HepG2 (cell line): ENCODE measurements around the gene RABGAP1L. TPM values are rescaled to one million over a fixed set of nuclear protein-coding genes. Genes with fewer than 3 reads are reported as not detected.

ENCODE experiments used
- ARNT2 ChIP-seq: sonication (generic); formaldehyde crosslinking; IDR thresholded peaks from 2 replicates; pipeline ENCODE4 v1.8.0; 2022; ENCODE audit warnings: mild to moderate bottlenecking, low read depth, missing genetic modification reagents, moderate library complexity
- CC2D1A ChIP-seq: sonication (generic); formaldehyde crosslinking; IDR thresholded peaks from 2 replicates; pipeline ENCODE4 v1.8.1; 2023; ENCODE audit warnings: mild to moderate bottlenecking, missing genetic modification reagents
- DMAP1 ChIP-seq: IDR thresholded peaks from 2 replicates; pipeline ENCODE4 v1.6.1; 2016
- KMT2B ChIP-seq: IDR thresholded peaks from 2 replicates; pipeline ENCODE4 v1.6.1; 2016; ENCODE audit warnings: missing genetic modification reagents, missing compliant biosample characterization
- MTF2 ChIP-seq: sonication (generic); formaldehyde crosslinking; IDR thresholded peaks from 2 replicates; pipeline ENCODE4 v1.5.0; 2020; ENCODE audit warnings: missing genetic modification reagents, borderline replicate concordance
- NCOR1 ChIP-seq: fragments of 200-600 bp; sonication (generic); IDR thresholded peaks from 2 replicates; pipeline ENCODE4 v1.7.0; 2017; ENCODE audit warnings: antibody characterized with exemption, low read length, borderline replicate concordance
- NR2F2 ChIP-seq: IDR thresholded peaks from 2 replicates; pipeline ENCODE4 v1.6.1; 2012; ENCODE audit warnings: low read depth, inconsistent platforms, borderline replicate concordance
- PTBP1 ChIP-seq: fragments of 200-400 bp; formaldehyde crosslinking; IDR thresholded peaks from 2 replicates; pipeline ENCODE4 v1.6.1; 2018; ENCODE audit warnings: low read length, low read depth; ENCODE audit not compliant: poor library complexity, severe bottlenecking
- RFX3 ChIP-seq: IDR thresholded peaks from 2 replicates; pipeline ENCODE4 v1.6.1; 2016; ENCODE audit warnings: missing biosample characterization, missing genetic modification reagents
- SIN3A ChIP-seq: IDR thresholded peaks from 2 replicates; pipeline ENCODE4 v1.6.1; 2011; ENCODE audit warnings: low read depth, mild to moderate bottlenecking, control low read depth, low read length, borderline replicate concordance
- SMAD3 ChIP-seq: sonication (generic); formaldehyde crosslinking; IDR thresholded peaks from 2 replicates; pipeline ENCODE4 v1.4.0; 2020; ENCODE audit warnings: missing genetic modification reagents
- THYN1 ChIP-seq: sonication (generic); formaldehyde crosslinking; IDR thresholded peaks from 2 replicates; pipeline ENCODE4 v1.8.1; 2023; ENCODE audit warnings: low read depth, mild to moderate bottlenecking, moderate library complexity, missing genetic modification reagents, borderline replicate concordance
- ZFP36L2 ChIP-seq: sonication (generic); formaldehyde crosslinking; IDR thresholded peaks from 2 replicates; pipeline ENCODE4 v1.4.0; 2020; ENCODE audit warnings: missing genetic modification reagents
- ZNF124 ChIP-seq: sonication (generic); formaldehyde crosslinking; IDR thresholded peaks from 2 replicates; pipeline ENCODE4 v1.4.0; 2020; ENCODE audit warnings: missing genetic modification reagents
- ZNF235 ChIP-seq: sonication (generic); formaldehyde crosslinking; IDR thresholded peaks from 2 replicates; pipeline ENCODE4 v1.8.1; 2023; ENCODE audit warnings: mild to moderate bottlenecking, missing genetic modification reagents, borderline replicate concordance
- ZNF468 ChIP-seq: sonication (generic); formaldehyde crosslinking; IDR thresholded peaks from 2 replicates; pipeline ENCODE4 v1.8.0; 2022; ENCODE audit warnings: mild to moderate bottlenecking, moderate library complexity, missing genetic modification reagents
- ZNF501 ChIP-seq: sonication (generic); formaldehyde crosslinking; IDR thresholded peaks from 2 replicates; pipeline ENCODE4 v1.5.1; 2020; ENCODE audit warnings: mild to moderate bottlenecking, moderate library complexity, missing genetic modification reagents
- ZNF652 ChIP-seq: IDR thresholded peaks from 2 replicates; pipeline ENCODE4 v1.6.1; 2016; ENCODE audit warnings: low read depth, borderline replicate concordance
- polyA plus RNA-seq, 8 experiments: library from polyadenylated mRNA; depleted of rRNA in 3 of 8; stranded (reverse) in 7 of 8; unstranded in 1 of 8; fragments of >200 nt; fragmentation: Illumina TruSeq in 4 of 8; extraction: Trizol in 4 of 8; gene quantifications; 2 replicates each; pipeline versions ENCODE4 v1.2.1 to v1.2.3, GENCODE V29; 2011 to 2016; ENCODE audit warnings: low read depth in 4 of 8, missing spikeins in 1 of 8, mixed read lengths in 1 of 8; ENCODE audit not compliant: insufficient read depth in 1 of 8
- total RNA-seq, 5 experiments: library from RNA; depleted of rRNA; stranded (reverse); fragments of >200 nt; fragmentation: Illumina TruSeq; extraction: Trizol; gene quantifications; 2 replicates each; pipeline ENCODE4 v1.2.3, GENCODE V29; 2016; ENCODE audit warnings: low read depth in 1 of 5
- TF ChIP-seq, protein P1 (sequence below): sonication (generic); formaldehyde crosslinking; IDR thresholded peaks from 2 replicates; pipeline ENCODE4 v1.4.0; 2020; ENCODE audit warnings: mild to moderate bottlenecking, missing genetic modification reagents, borderline replicate concordance
- TF ChIP-seq, protein P2 (sequence below): sonication (generic); formaldehyde crosslinking; IDR thresholded peaks from 2 replicates; pipeline ENCODE4 v1.4.0; 2020; ENCODE audit warnings: mild to moderate bottlenecking, low read depth, missing genetic modification reagents
- TF ChIP-seq, protein P3 (sequence below): sonication (generic); formaldehyde crosslinking; IDR thresholded peaks from 2 replicates; pipeline ENCODE4 v1.4.0; 2020; ENCODE audit warnings: mild to moderate bottlenecking, missing genetic modification reagents
- TF ChIP-seq, protein P4 (sequence below): IDR thresholded peaks from 2 replicates; pipeline ENCODE4 v1.6.1; 2016; ENCODE audit warnings: low read depth, missing genetic modification reagents, missing compliant biosample characterization

RABGAP1L gene
- total and polyA plus RNA-seq, 2 of the 13 experiments (the other 11 are each of a cell fraction or from before 2014, with no cell fraction given): 7.9 to 22.6 TPM

DNA sequence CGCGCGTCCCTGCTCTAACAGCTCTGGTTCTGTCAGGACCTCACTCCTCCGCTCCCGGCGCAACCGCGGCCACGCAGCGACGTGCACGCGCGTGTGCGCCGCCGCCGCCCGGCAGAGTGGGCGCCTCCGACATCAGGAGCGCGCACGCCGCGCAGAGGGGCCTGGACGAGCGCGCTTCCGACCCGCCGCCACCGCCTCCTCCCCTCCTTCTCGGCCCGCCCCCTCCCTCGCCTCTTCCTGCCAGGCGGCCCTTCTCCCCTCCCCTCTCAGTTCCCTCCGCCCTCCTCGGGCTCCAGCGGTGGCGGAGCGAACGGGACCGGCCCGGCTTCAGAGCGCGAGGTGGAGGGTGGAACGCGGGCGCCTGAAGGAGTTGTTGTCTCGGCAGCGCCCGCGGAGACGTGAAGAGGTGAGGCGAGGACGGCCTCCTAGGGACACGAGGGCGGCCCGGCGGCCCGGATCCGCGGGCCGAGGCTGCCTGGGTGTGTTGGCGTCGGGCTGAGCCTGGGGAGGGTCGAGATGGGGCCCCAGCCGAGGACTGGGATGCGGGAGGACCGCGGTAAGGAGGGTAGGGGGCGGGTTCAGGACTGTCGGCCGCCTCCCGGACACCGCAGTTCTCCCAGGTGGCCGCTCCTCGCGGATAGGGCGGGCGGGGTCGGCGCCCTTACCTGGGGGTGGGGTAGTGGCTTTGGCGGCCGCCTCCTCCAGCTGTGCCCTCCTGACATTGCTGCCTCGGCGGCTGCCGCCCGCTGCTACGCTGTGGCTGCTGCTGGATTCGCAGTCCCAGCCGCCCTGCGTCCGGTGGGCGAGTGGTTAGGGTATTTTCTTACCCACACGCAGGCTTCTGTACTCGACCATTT lies at the start of gene RABGAP1L (continued):
- TF ChIP-seq ZFP36L2 (CRISPR knock-in tag): 0 out of 2 replicates have a peak, but pooled peaks have one; percentile 42
- TF ChIP-seq CC2D1A (CRISPR knock-in tag): no peak
- TF ChIP-seq, protein P1, sequence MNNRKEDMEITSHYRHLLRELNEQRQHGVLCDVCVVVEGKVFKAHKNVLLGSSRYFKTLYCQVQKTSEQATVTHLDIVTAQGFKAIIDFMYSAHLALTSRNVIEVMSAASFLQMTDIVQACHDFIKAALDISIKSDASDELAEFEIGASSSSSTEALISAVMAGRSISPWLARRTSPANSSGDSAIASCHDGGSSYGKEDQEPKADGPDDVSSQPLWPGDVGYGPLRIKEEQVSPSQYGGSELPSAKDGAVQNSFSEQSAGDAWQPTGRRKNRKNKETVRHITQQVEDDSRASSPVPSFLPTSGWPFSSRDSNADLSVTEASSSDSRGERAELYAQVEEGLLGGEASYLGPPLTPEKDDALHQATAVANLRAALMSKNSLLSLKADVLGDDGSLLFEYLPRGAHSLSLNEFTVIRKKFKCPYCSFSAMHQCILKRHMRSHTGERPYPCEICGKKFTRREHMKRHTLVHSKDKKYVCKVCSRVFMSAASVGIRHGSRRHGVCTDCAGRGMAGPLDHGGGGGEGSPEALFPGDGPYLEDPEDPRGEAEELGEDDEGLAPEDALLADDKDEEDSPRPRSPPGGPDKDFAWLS (CRISPR knock-in tag): no peak
- TF ChIP-seq DMAP1: no peak
- TF ChIP-seq, protein P2, sequence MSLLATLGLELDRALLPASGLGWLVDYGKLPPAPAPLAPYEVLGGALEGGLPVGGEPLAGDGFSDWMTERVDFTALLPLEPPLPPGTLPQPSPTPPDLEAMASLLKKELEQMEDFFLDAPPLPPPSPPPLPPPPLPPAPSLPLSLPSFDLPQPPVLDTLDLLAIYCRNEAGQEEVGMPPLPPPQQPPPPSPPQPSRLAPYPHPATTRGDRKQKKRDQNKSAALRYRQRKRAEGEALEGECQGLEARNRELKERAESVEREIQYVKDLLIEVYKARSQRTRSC (CRISPR knock-in tag): no peak
- TF ChIP-seq ZNF501 (CRISPR knock-in tag): no peak; the same call in 1 of the 2 replicates
- TF ChIP-seq PTBP1: no peak
- peak; percentile 22; the same call in 1 of the 2 replicates for TF ChIP-seq SIN3A
- TF ChIP-seq, protein P3, sequence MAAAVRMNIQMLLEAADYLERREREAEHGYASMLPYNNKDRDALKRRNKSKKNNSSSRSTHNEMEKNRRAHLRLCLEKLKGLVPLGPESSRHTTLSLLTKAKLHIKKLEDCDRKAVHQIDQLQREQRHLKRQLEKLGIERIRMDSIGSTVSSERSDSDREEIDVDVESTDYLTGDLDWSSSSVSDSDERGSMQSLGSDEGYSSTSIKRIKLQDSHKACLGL (CRISPR knock-in tag): peak; percentile 44; the same call in 1 of the 2 replicates
- no peak for TF ChIP-seq ZNF235
- TF ChIP-seq, protein P4, sequence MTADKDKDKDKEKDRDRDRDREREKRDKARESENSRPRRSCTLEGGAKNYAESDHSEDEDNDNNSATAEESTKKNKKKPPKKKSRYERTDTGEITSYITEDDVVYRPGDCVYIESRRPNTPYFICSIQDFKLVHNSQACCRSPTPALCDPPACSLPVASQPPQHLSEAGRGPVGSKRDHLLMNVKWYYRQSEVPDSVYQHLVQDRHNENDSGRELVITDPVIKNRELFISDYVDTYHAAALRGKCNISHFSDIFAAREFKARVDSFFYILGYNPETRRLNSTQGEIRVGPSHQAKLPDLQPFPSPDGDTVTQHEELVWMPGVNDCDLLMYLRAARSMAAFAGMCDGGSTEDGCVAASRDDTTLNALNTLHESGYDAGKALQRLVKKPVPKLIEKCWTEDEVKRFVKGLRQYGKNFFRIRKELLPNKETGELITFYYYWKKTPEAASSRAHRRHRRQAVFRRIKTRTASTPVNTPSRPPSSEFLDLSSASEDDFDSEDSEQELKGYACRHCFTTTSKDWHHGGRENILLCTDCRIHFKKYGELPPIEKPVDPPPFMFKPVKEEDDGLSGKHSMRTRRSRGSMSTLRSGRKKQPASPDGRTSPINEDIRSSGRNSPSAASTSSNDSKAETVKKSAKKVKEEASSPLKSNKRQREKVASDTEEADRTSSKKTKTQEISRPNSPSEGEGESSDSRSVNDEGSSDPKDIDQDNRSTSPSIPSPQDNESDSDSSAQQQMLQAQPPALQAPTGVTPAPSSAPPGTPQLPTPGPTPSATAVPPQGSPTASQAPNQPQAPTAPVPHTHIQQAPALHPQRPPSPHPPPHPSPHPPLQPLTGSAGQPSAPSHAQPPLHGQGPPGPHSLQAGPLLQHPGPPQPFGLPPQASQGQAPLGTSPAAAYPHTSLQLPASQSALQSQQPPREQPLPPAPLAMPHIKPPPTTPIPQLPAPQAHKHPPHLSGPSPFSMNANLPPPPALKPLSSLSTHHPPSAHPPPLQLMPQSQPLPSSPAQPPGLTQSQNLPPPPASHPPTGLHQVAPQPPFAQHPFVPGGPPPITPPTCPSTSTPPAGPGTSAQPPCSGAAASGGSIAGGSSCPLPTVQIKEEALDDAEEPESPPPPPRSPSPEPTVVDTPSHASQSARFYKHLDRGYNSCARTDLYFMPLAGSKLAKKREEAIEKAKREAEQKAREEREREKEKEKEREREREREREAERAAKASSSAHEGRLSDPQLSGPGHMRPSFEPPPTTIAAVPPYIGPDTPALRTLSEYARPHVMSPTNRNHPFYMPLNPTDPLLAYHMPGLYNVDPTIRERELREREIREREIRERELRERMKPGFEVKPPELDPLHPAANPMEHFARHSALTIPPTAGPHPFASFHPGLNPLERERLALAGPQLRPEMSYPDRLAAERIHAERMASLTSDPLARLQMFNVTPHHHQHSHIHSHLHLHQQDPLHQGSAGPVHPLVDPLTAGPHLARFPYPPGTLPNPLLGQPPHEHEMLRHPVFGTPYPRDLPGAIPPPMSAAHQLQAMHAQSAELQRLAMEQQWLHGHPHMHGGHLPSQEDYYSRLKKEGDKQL (CRISPR knock-in tag): no peak
- no peak for TF ChIP-seq NCOR1
- TF ChIP-seq ZNF124: no peak
- peak; percentile 27; the same call in 1 of the 2 replicates for TF ChIP-seq SMAD3
- TF ChIP-seq RFX3: no peak
- peak; percentile 77; the same call in 1 of the 2 replicates for TF ChIP-seq KMT2B (CRISPR knock-in tag)
- no peak; the same call in 1 of the 2 replicates for TF ChIP-seq MTF2
- no peak for TF ChIP-seq ZNF652
- peak; percentile 67 for TF ChIP-seq ARNT2 (CRISPR knock-in tag)
- no peak for TF ChIP-seq THYN1 (CRISPR knock-in tag)
- TF ChIP-seq NR2F2: no peak
- TF ChIP-seq ZNF468 (CRISPR knock-in tag): no peak
